ENCODE measurements around the gene RHAG.

The RHAG gene

GRCh38 chr6:49555951-49556350 lies 80.7 kb downstream of the RHAG start:
- no peak overlapping the region for H3K27ac ChIP-seq (ENCODE audit: extremely low read depth, low read depth, low read length)
- POLR2A ChIA-PET = no interaction called here

More at GRCh38 chr6:49555951-49556350, 80.7 kb downstream of the RHAG start:
- CTCF ChIA-PET = interaction anchor here (1.7 kb wide), 1 partner anchor 51 kb away, joined by 7 read pairs; no protein-coding TSS in a partner anchor
- H3K4me1 ChIP-seq (ENCODE audit: control insufficient read depth, insufficient read depth, low read length) = 0 out of 2 replicates have a peak, but pooled peaks cover 3% of the 10 kb centered on the region
- H3K9me3 ChIP-seq (ENCODE audit: control insufficient read depth, insufficient read depth, low read depth, low read length) = no peaks in the 10 kb centered on the region
- TF ChIP-seq YY2 (tag by site-specific recombination; IDR thresholded peaks at IDR 0.05) = no peak
- no peak for TF ChIP-seq ZNF544 (tag by site-specific recombination; IDR thresholded peaks at IDR 0.05)
- H3K36me3 ChIP-seq (ENCODE audit: control insufficient read depth in 2 of 2, insufficient read depth in 1 of 2, low read length in 2 of 2) = peaks cover 5 to 10% of the 10 kb centered on the region in 2 experiments; a peak in 2 of 3 replicates
- H3K4me3 ChIP-seq (ENCODE audit: low read depth, low read length) = no peak overlapping the region

Measured in HEK293 (cell line).